Measurements from ENCODE around the gene GHRHR. TPM values are rescaled to one million over a fixed set of nuclear protein-coding genes. Genes with fewer than 3 reads are reported as not detected.

Gene GHRHR
- total RNA-seq, 1 donor from 2014 or later: not detected

GRCh38 chr7:30998180-30998579 is 34.4 kb downstream of the GHRHR start:
- H3K4me1 Mint-ChIP-seq (ENCODE audit: low read depth, unreplicated experiment): peaks cover 7% of the 10 kb centered on the region
- peaks cover 2% of the 10 kb centered on the region for H3K9me3 Mint-ChIP-seq (ENCODE audit: unreplicated experiment)
- no peak overlapping the region for H3K4me3 Mint-ChIP-seq (ENCODE audit: unreplicated experiment)
- H3K27me3 Mint-ChIP-seq (ENCODE audit: unreplicated experiment): peaks cover 12% of the 10 kb centered on the region
- no peaks in the 10 kb centered on the region for H3K36me3 Mint-ChIP-seq (ENCODE audit: unreplicated experiment)
- H3K27ac Mint-ChIP-seq (ENCODE audit: unreplicated experiment): no peak overlapping the region
- no peak for TF ChIP-seq CTCF (IDR thresholded peaks at IDR 0.05; ENCODE audit: partially characterized antibody, unreplicated experiment)
- DNase-seq: no peak

- DNase-seq: no peak
- no peak for TF ChIP-seq CTCF (IDR thresholded peaks at IDR 0.05; ENCODE audit: partially characterized antibody, unreplicated experiment)
- H3K27me3 Mint-ChIP-seq (ENCODE audit: unreplicated experiment): peaks cover 9% of the 10 kb centered on the region
- no peak overlapping the region for H3K4me3 Mint-ChIP-seq (ENCODE audit: unreplicated experiment)
- peaks cover 7% of the 10 kb centered on the region for H3K4me1 Mint-ChIP-seq (ENCODE audit: low read depth, unreplicated experiment)
- H3K27ac Mint-ChIP-seq (ENCODE audit: unreplicated experiment): no peak overlapping the region
- peaks cover 3% of the 10 kb centered on the region for H3K9me3 Mint-ChIP-seq (ENCODE audit: unreplicated experiment)
- H3K36me3 Mint-ChIP-seq (ENCODE audit: unreplicated experiment): no peaks in the 10 kb centered on the region
Observed at GRCh38 chr7:31000161-31000693, 36.5 kb downstream of the GHRHR start.

- no peak overlapping the region for H3K27ac Mint-ChIP-seq (ENCODE audit: unreplicated experiment)
- peaks cover 9% of the 10 kb centered on the region for H3K27me3 Mint-ChIP-seq (ENCODE audit: unreplicated experiment)
- DNase-seq: no peak
- H3K4me1 Mint-ChIP-seq (ENCODE audit: low read depth, unreplicated experiment): peaks cover 7% of the 10 kb centered on the region
- H3K36me3 Mint-ChIP-seq (ENCODE audit: unreplicated experiment): no peaks in the 10 kb centered on the region
- no peak for TF ChIP-seq CTCF (IDR thresholded peaks at IDR 0.05; ENCODE audit: partially characterized antibody, unreplicated experiment)
- no peak overlapping the region for H3K4me3 Mint-ChIP-seq (ENCODE audit: unreplicated experiment)
- peaks cover 3% of the 10 kb centered on the region for H3K9me3 Mint-ChIP-seq (ENCODE audit: unreplicated experiment)
Observed at GRCh38 chr7:31000779-31001178, 37.0 kb downstream of the GHRHR start.

- Mint-ChIP-seq H3K9me3 (ENCODE audit: unreplicated experiment) (peaks cover 3% of the 10 kb centered on the region), H3K4me3 (ENCODE audit: unreplicated experiment) (no peak overlapping the region), H3K4me1 (ENCODE audit: low read depth, unreplicated experiment) (peaks cover 12% of the 10 kb centered on the region), H3K27ac (ENCODE audit: unreplicated experiment) (no peak overlapping the region), H3K27me3 (ENCODE audit: unreplicated experiment) (peaks cover 8% of the 10 kb centered on the region), H3K36me3 (ENCODE audit: unreplicated experiment) (no peaks in the 10 kb centered on the region)
- no peak for DNase-seq
- TF ChIP-seq CTCF (IDR thresholded peaks at IDR 0.05; ENCODE audit: partially characterized antibody, unreplicated experiment): no peak
Observed at GRCh38 chr7:31002256-31002655, 38.5 kb downstream of the GHRHR start.

GRCh38 chr7:31003097-31003496 is 39.3 kb downstream of the GHRHR start:
- no peak overlapping the region for H3K27ac Mint-ChIP-seq (ENCODE audit: unreplicated experiment)
- TF ChIP-seq CTCF (IDR thresholded peaks at IDR 0.05; ENCODE audit: partially characterized antibody, unreplicated experiment): no peak
- peaks cover 3% of the 10 kb centered on the region for H3K9me3 Mint-ChIP-seq (ENCODE audit: unreplicated experiment)
- peaks cover 12% of the 10 kb centered on the region for H3K4me1 Mint-ChIP-seq (ENCODE audit: low read depth, unreplicated experiment)
- no peak for DNase-seq
- no peak overlapping the region for H3K4me3 Mint-ChIP-seq (ENCODE audit: unreplicated experiment)
- no peaks in the 10 kb centered on the region for H3K36me3 Mint-ChIP-seq (ENCODE audit: unreplicated experiment)
- peaks cover 8% of the 10 kb centered on the region for H3K27me3 Mint-ChIP-seq (ENCODE audit: unreplicated experiment)

Measured in glutamatergic neuron (in vitro differentiated cells).